HG02943 (cell line): ENCODE results near the gene CCDC73.

Source experiments
- ATAC-seq: cut with Tn5 transposase; IDR thresholded peaks from one replicate; pipeline ENCODE4 v1.9.1; 2021; ENCODE audit warnings: mild to moderate bottlenecking, low read depth, moderate library complexity; ENCODE audit not compliant: unreplicated experiment

Gene CCDC73

DNA sequence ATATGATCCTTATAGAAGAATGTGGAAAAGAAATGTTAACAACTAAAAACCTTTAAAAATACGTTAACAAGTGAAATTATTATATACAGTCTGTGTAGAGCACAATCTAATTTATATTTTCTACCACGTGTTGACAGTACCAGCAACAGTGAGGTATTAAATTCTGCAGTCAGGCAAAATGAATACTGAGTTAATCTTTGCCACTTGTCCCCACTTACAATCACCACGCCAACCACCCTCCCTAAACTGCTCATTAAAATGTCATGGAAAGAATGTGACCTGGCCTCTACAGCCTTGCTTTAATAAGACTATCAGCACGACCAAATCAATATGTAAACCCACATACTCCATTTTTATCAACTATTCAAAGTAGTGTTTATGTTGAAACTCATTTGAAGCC, 239.4 kb downstream of the CCDC73 start:
- ATAC-seq, result no peak
